WTC11 (cell line): ENCODE measurements around the gene BRSK2.

Experiments used
- CTCF ChIP-seq: fragments of 200-600 bp; IDR thresholded peaks from 2 replicates; pipeline ENCODE4 v1.8.0; 2022; ENCODE audit warnings: antibody characterized with exemption
- E2F1 ChIP-seq: sonication (generic); formaldehyde crosslinking; IDR thresholded peaks from 2 replicates; pipeline ENCODE4 v1.8.0; 2022; ENCODE audit warnings: mild to moderate bottlenecking, missing genetic modification reagents
- FOXJ3 ChIP-seq: sonication (generic); formaldehyde crosslinking; IDR thresholded peaks from 2 replicates; pipeline ENCODE4 v1.9.0; 2021; ENCODE audit warnings: missing genetic modification reagents, mild to moderate bottlenecking, borderline replicate concordance
- HMGXB4 ChIP-seq: sonication (generic); formaldehyde crosslinking; IDR thresholded peaks from 2 replicates; pipeline ENCODE4 v1.8.1; 2023; ENCODE audit warnings: mild to moderate bottlenecking, moderate library complexity, missing genetic modification reagents
- NFYB ChIP-seq: sonication (generic); formaldehyde crosslinking; conservative IDR thresholded peaks from 2 replicates; pipeline ENCODE4 v1.8.0; 2022; ENCODE audit warnings: low read depth, missing genetic modification reagents
- NR3C1 ChIP-seq: sonication (generic); formaldehyde crosslinking; conservative IDR thresholded peaks from 2 replicates; pipeline ENCODE4 v1.8.1; 2023; ENCODE audit warnings: low read depth, mild to moderate bottlenecking, missing genetic modification reagents
- SP1 ChIP-seq: sonication (generic); formaldehyde crosslinking; conservative IDR thresholded peaks from 2 replicates; pipeline ENCODE4 v1.8.1; 2022; ENCODE audit warnings: missing genetic modification reagents
- TCF7 ChIP-seq: sonication (generic); formaldehyde crosslinking; IDR thresholded peaks from 2 replicates; pipeline ENCODE4 v1.8.0; 2022; ENCODE audit warnings: mild to moderate bottlenecking, low read depth, missing genetic modification reagents, moderate library complexity
- TP53 ChIP-seq: sonication (generic); formaldehyde crosslinking; IDR thresholded peaks from 2 replicates; pipeline ENCODE4 v1.8.1; 2023; ENCODE audit warnings: mild to moderate bottlenecking, missing genetic modification reagents
- ZNF416 ChIP-seq: fragments of 250-450 bp; sonication (Bioruptor Pico); IDR thresholded peaks from 2 replicates; pipeline ENCODE4 v1.9.0; 2021; ENCODE audit warnings: mild to moderate bottlenecking, inconsistent platforms
- ZNF671 ChIP-seq: fragments of 250-450 bp; sonication (Bioruptor Pico); IDR thresholded peaks from 2 replicates; pipeline ENCODE4 v1.8.0; 2021; ENCODE audit warnings: mild to moderate bottlenecking
- TF ChIP-seq, protein P1 (sequence below): sonication (generic); formaldehyde crosslinking; IDR thresholded peaks from 2 replicates; pipeline ENCODE4 v1.8.1; 2023; ENCODE audit warnings: mild to moderate bottlenecking, missing genetic modification reagents
- TF ChIP-seq, protein P2 (sequence below): sonication (generic); formaldehyde crosslinking; IDR thresholded peaks from 2 replicates; pipeline ENCODE4 v1.8.1; 2023; ENCODE audit warnings: mild to moderate bottlenecking, missing genetic modification reagents, moderate library complexity
- TF ChIP-seq, protein P3 (sequence below): sonication (generic); formaldehyde crosslinking; IDR thresholded peaks from 2 replicates; pipeline ENCODE4 v1.8.0; 2022; ENCODE audit warnings: mild to moderate bottlenecking, missing genetic modification reagents

DNA sequence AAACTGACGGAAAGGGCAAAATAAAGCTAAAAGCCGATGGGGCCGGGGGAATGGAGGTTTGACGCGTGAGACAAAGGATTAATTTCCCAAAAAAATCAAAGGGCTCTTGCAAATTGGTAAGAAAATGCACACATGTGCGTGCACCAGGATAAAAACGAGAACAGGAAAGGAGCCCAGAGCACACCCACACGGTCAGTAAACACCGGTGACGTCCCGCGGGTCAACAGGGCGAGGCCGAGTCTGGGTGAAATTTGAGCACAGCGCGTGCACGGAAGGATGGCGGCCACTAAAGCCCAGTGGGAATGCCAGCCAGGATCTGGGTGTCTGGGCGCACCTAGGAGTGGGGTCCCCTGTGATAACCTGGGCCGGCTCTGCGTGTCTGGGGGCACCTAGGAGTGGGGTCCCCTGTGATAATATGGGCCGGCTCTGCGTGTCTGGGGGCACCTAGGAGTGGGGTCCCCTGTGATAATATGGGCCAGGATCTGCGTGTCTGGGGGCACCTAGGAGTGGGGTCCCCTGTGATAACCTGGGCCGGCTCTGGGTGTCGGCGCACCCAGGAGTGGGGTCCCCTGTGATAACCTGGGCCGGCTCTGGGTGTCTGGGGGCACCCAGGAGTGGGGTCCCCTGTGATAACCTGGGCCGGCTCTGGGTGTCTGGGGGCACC is 44.4 kb downstream of the BRSK2 start:
- no peak for TF ChIP-seq ZNF416 (CRISPR knock-in tag)
- TF ChIP-seq E2F1: no peak
- no peak for TF ChIP-seq TCF7 (CRISPR knock-in tag)
- TF ChIP-seq, protein P1, sequence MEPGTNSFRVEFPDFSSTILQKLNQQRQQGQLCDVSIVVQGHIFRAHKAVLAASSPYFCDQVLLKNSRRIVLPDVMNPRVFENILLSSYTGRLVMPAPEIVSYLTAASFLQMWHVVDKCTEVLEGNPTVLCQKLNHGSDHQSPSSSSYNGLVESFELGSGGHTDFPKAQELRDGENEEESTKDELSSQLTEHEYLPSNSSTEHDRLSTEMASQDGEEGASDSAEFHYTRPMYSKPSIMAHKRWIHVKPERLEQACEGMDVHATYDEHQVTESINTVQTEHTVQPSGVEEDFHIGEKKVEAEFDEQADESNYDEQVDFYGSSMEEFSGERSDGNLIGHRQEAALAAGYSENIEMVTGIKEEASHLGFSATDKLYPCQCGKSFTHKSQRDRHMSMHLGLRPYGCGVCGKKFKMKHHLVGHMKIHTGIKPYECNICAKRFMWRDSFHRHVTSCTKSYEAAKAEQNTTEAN (CRISPR knock-in tag): no peak
- no peak for TF ChIP-seq FOXJ3 (CRISPR knock-in tag)
- TF ChIP-seq, protein P2, sequence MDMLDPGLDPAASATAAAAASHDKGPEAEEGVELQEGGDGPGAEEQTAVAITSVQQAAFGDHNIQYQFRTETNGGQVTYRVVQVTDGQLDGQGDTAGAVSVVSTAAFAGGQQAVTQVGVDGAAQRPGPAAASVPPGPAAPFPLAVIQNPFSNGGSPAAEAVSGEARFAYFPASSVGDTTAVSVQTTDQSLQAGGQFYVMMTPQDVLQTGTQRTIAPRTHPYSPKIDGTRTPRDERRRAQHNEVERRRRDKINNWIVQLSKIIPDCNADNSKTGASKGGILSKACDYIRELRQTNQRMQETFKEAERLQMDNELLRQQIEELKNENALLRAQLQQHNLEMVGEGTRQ: no peak
- TF ChIP-seq CTCF: no peak
- no peak for TF ChIP-seq NR3C1 (CRISPR knock-in tag)
- no peak for TF ChIP-seq NFYB
- no peak for TF ChIP-seq SP1
- TF ChIP-seq, protein P3, sequence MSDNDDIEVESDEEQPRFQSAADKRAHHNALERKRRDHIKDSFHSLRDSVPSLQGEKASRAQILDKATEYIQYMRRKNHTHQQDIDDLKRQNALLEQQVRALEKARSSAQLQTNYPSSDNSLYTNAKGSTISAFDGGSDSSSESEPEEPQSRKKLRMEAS (CRISPR knock-in tag): no peak
- TF ChIP-seq ZNF671 (CRISPR knock-in tag): no peak
- no peak for TF ChIP-seq HMGXB4
- TF ChIP-seq TP53: no peak
